Esophagus muscularis mucosa (tissue), 4 donors: ENCODE data around the gene MEGF8. TPM values are rescaled to one million over a fixed set of nuclear protein-coding genes. Genes with fewer than 3 reads are reported as not detected.

Experiments used
- DNase-seq: peaks from one replicate; pipeline ENCODE4 v3.0.0-alpha.2; 2017; ENCODE audit errors: extremely low spot score
- H3K27ac ChIP-seq, 4 donors: fragments of 200-600 bp; sonication (generic); replicated peaks in 1 of 4; 1 replicate in 3 of 4; 2 replicates in 1 of 4; pipeline ENCODE4 v1.5.1; 2016 to 2019; ENCODE audit warnings: mild to moderate bottlenecking in 1 of 4
- H3K27me3 ChIP-seq, 4 donors: fragments of 200-600 bp; sonication (generic); one replicate each; pipeline versions ENCODE4 v1.5.1 to v1.6.0; 2016 to 2019
- H3K36me3 ChIP-seq, 4 donors: fragments of 200-600 bp; sonication (generic); one replicate each; pipeline ENCODE4 v1.5.1; 2016 to 2019
- H3K4me1 ChIP-seq, 4 donors: fragments of 200-600 bp; sonication (generic); one replicate each; pipeline ENCODE4 v1.5.1; 2016 to 2019
- H3K4me3 ChIP-seq, 4 donors: fragments of 200-600 bp; sonication (generic); 1 replicate in 2 of 4; 2 replicates in 2 of 4; pipeline ENCODE4 v1.5.1; 2016 to 2019; ENCODE audit warnings: mild to moderate bottlenecking in 4 of 4, moderate library complexity in 1 of 4
- H3K9me3 ChIP-seq, 4 donors: fragments of 200-600 bp; sonication (generic); 1 replicate in 3 of 4; 2 replicates in 1 of 4; pipeline ENCODE4 v1.5.1; 2016 to 2019
- CTCF ChIP-seq, 3 experiments: fragments of 200-600 bp in 2 of 3; fragments of 450-650 bp in 1 of 3; sonication (generic) in 2 of 3; IDR thresholded peaks; one replicate each; pipeline ENCODE4 v1.5.1; 2017 to 2019; ENCODE audit warnings: antibody characterized with exemption in 3 of 3, mild to moderate bottlenecking in 2 of 3, moderate library complexity in 1 of 3
- EP300 ChIP-seq: sonication (generic); formaldehyde crosslinking; IDR thresholded peaks from one replicate; pipeline ENCODE4 v1.6.1; 2017; ENCODE audit warnings: antibody characterized with exemption
- POLR2A ChIP-seq: fragments of 450-650 bp; IDR thresholded peaks from one replicate; pipeline ENCODE4 v1.6.1; 2017; ENCODE audit warnings: antibody characterized with exemption, moderate library complexity, mild to moderate bottlenecking, low read depth
- POLR2AphosphoS5 ChIP-seq, 2 donors: sonication (generic); formaldehyde crosslinking; IDR thresholded peaks; one replicate each; pipeline ENCODE4 v1.6.1; 2017; ENCODE audit warnings: antibody characterized with exemption in 2 of 2
- WGBS: methylation state at CpG from one replicate; pipeline ENCODE4 v1.1.5; 2018; 5-methylcytosine and 5-hydroxymethylcytosine counted together
- intact Hi-C: fragments of 100-400 bp; cut with DNase I; formaldehyde crosslinking; loops from one replicate; pipeline ENCODE4 v1.15.1; 2023
- total RNA-seq, 4 donors: library from RNA; depleted of rRNA; stranded (reverse); fragments of >200 nt; gene quantifications; one replicate each; pipeline versions ENCODE4 v1.1.0 to v1.2.1, GENCODE V29; 2016

MEGF8 gene
- total RNA-seq, 4 donors from 2014 or later, result 18.2 to 46.2 (median 25.5) TPM

- Histone ChIP-seq H3K4me1 (no peaks in the 10 kb centered on the region), H3K27ac (no peak overlapping the region), H3K9me3 (no peaks in the 10 kb centered on the region), H3K36me3 (peaks cover 27 to 95% (median 78%) of the 10 kb centered on the region in 4 donors), H3K4me3 (no peak overlapping the region), H3K27me3 (no peaks in the 10 kb centered on the region)
- DNase-seq, result no peak
- intact Hi-C loops, result no loop called here
- WGBS, result 93% methylated on average over 14 of the region's 14 CpGs
- no peak for TF ChIP-seq POLR2AphosphoS5 (IDR thresholded peaks at IDR 0.05)
- no peak for TF ChIP-seq EP300
- TF ChIP-seq POLR2A, result no peak
- no peak for TF ChIP-seq CTCF (IDR thresholded peaks at IDR 0.05)
Measured at GRCh38 chr19:42349378-42350107, 24.1 kb downstream of the MEGF8 start.

GRCh38 chr19:42350417-42350816, 25.0 kb downstream of the MEGF8 start:
- Histone ChIP-seq H3K27me3 (no peaks in the 10 kb centered on the region), H3K4me3 (no peak overlapping the region), H3K4me1 (no peaks in the 10 kb centered on the region), H3K36me3 (peaks cover 23 to 95% (median 77%) of the 10 kb centered on the region in 4 donors), H3K9me3 (no peaks in the 10 kb centered on the region), H3K27ac (no peak overlapping the region)
- 90% methylated on average over 3 of the region's 3 CpGs for whole genome bisulfite sequencing
- intact Hi-C loops, result no loop called here
- DNase-seq, result no peak
- TF ChIP-seq POLR2A (no peak), EP300 (no peak), CTCF (IDR thresholded peaks at IDR 0.05) (no peak), POLR2AphosphoS5 (IDR thresholded peaks at IDR 0.05) (no peak)

- intact Hi-C loops, result no loop called here
- WGBS, result 96% methylated on average over 10 of the region's 21 CpGs
- H3K36me3 ChIP-seq, result peaks cover 23 to 95% (median 80%) of the 10 kb centered on the region in 4 donors
Measured at GRCh38 chr19:42351079-42351735, 25.8 kb downstream of the MEGF8 start.

GRCh38 chr19:42352301-42353259, 27.1 kb downstream of the MEGF8 start:
- DNase-seq, result no peak
- Histone ChIP-seq H3K27me3 (no peaks in the 10 kb centered on the region), H3K4me3 (no peak overlapping the region), H3K4me1 (no peaks in the 10 kb centered on the region), H3K27ac (no peak overlapping the region), H3K36me3 (peaks cover 30 to 99% (median 88%) of the 10 kb centered on the region in 4 donors), H3K9me3 (no peaks in the 10 kb centered on the region)
- intact Hi-C loops, result no loop called here
- TF ChIP-seq POLR2AphosphoS5 (IDR thresholded peaks at IDR 0.05) (no peak), CTCF (IDR thresholded peaks at IDR 0.05) (no peak), EP300 (no peak), POLR2A (no peak)
- 92% methylated on average over 11 of the region's 31 CpGs for WGBS

More at GRCh38 chr19:42351079-42351735, 25.8 kb downstream of the MEGF8 start:
- no peak overlapping the region for H3K27ac ChIP-seq
- TF ChIP-seq POLR2AphosphoS5 (IDR thresholded peaks at IDR 0.05) (no peak), CTCF (IDR thresholded peaks at IDR 0.05) (no peak), POLR2A (no peak), EP300 (no peak)
- DNase-seq, result no peak
- no peaks in the 10 kb centered on the region for H3K27me3 ChIP-seq
- H3K9me3 ChIP-seq, result no peaks in the 10 kb centered on the region
- H3K4me3 ChIP-seq, result no peak overlapping the region
- H3K4me1 ChIP-seq, result no peaks in the 10 kb centered on the region
